Measurements from ENCODE around the gene FGF3. TPM values are rescaled to one million over a fixed set of nuclear protein-coding genes. Genes with fewer than 3 reads are reported as not detected.

FGF3 gene
- total RNA-seq, 1 donor from 2014 or later = not detected

DNA sequence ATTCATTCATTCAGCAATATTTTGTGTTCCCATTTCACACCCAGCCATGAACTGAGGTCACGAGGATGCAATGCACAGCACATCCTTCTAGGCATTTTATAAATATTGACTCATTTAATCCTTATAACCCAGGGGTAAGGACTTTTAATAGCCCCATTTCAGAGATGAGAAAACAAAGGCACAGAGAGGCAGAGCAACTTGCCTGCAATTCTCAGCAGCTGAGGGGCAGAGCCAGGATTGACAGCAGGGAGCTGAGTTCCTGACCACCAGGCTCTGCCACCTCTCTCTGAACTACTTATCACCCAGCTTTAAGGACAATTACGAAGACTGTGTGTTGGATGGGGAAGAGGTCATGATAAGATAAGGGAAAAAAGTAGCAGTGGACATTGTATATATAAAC is 12.8 kb upstream of the FGF3 start:
- TF ChIP-seq, protein P1, sequence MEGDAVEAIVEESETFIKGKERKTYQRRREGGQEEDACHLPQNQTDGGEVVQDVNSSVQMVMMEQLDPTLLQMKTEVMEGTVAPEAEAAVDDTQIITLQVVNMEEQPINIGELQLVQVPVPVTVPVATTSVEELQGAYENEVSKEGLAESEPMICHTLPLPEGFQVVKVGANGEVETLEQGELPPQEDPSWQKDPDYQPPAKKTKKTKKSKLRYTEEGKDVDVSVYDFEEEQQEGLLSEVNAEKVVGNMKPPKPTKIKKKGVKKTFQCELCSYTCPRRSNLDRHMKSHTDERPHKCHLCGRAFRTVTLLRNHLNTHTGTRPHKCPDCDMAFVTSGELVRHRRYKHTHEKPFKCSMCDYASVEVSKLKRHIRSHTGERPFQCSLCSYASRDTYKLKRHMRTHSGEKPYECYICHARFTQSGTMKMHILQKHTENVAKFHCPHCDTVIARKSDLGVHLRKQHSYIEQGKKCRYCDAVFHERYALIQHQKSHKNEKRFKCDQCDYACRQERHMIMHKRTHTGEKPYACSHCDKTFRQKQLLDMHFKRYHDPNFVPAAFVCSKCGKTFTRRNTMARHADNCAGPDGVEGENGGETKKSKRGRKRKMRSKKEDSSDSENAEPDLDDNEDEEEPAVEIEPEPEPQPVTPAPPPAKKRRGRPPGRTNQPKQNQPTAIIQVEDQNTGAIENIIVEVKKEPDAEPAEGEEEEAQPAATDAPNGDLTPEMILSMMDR (IDR thresholded peaks at IDR 0.05) = no peak
- no peaks in the 10 kb centered on the region for H3K9me3 ChIP-seq
- no peaks in the 10 kb centered on the region for H3K36me3 ChIP-seq
- no peak overlapping the region for H3K27ac ChIP-seq
- no peaks in the 10 kb centered on the region for H3K4me1 ChIP-seq
- no peak overlapping the region for H3K4me3 ChIP-seq
- ATAC-seq = no peak
- DNase-seq = no peak
- H3K27me3 ChIP-seq = peaks cover 43% of the 10 kb centered on the region
- intact Hi-C loops (cut with DNase I) = no loop called here

DNA sequence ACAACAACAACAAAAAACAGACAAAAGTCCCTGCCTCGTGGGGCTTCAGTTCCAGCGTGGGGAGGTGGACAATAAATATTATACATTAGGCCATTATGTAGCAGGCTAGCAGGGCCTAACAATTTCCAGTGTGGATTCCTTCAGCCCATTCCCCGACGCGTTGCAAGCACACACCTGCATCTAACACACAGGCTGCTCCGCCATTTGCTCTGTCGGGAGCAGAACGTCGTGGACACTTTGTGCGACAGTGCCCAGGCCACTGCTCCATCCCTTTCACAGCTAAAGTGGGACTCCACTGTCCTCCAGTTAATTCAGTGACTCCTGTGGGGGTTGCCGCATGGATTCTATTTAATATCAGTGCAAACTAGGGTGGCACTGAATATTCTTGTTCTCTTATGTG is 10.9 kb upstream of the FGF3 start:
- Histone ChIP-seq H3K4me1 (no peaks in the 10 kb centered on the region), H3K27ac (no peak overlapping the region), H3K9me3 (no peaks in the 10 kb centered on the region), H3K36me3 (no peaks in the 10 kb centered on the region), H3K27me3 (peaks cover 28% of the 10 kb centered on the region), H3K4me3 (no peak overlapping the region)
- ATAC-seq (no peak), DNase-seq (peak; percentile 26)
- intact Hi-C loops (cut with DNase I) = no loop called here
- TF ChIP-seq, protein P1 (IDR thresholded peaks at IDR 0.05) = no peak

DNA sequence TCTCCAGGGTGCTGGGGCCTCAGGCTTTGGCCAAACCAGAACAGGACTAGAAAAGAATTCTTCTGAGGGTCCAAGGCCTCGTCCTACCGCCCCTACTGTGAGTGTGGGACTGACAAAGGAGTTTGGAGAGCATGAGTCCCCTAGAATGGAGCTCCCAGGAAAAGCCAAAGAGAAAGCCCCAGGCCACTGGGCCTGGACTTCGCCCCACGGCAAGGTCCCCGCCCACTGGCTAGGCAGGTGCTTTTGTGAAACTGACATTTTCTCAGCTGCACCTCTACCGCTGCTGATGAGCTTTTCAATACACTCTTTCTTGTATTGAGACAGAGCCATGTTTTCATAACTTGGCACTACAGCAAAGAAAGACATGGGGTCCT is 9.7 kb upstream of the FGF3 start:
- intact Hi-C loops (cut with DNase I) = no loop called here
- H3K4me1 ChIP-seq = no peaks in the 10 kb centered on the region
- peak; percentile 43 for DNase-seq

DNA sequence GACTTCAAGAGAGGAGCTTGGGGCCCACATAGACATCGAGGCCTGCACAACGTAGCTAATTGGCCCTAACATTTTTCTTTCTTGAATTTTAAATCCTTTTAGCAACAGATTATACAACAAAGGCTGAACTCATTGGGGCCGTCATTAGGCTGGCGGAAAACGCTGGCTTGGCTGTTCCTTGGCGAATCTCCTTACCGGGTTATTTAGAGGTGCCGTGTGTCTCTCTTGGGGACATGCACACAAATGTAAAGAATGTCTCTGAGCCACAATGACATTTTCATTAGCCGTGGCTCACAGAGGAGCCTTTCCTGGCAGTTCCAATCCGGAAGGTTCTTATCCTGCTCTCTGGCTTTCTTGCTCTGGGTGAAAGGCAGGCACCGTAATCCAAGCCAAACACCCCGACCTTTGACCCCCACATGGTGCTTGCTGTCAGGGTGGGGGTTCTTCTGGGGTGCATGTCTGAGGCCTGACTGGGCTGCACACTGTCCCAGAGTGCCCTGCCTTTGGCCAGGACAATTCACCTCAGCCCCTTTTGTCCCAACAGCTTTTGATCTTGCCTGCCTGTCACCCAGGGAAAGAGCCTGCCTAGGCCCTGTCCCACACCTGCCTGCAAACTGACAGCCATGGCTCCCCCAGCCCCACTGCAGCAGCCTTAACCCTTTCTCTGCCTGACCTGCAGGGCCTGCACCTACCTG is 9.2 kb upstream of the FGF3 start:
- Histone ChIP-seq H3K4me3 (no peak overlapping the region), H3K36me3 (no peaks in the 10 kb centered on the region), H3K27me3 (peaks cover 25% of the 10 kb centered on the region), H3K9me3 (no peaks in the 10 kb centered on the region), H3K4me1 (no peaks in the 10 kb centered on the region), H3K27ac (no peak overlapping the region)
- TF ChIP-seq, protein P1 (IDR thresholded peaks at IDR 0.05) = no peak
- intact Hi-C loops (cut with DNase I) = no loop called here
- ATAC-seq = no peak
- peak; percentile 2 for DNase-seq

More for the DNA sequence above, 9.7 kb upstream of the FGF3 start:
- no peak for ATAC-seq
- no peaks in the 10 kb centered on the region for H3K36me3 ChIP-seq
- H3K9me3 ChIP-seq = no peaks in the 10 kb centered on the region
- H3K27ac ChIP-seq = no peak overlapping the region
- peaks cover 25% of the 10 kb centered on the region for H3K27me3 ChIP-seq
- no peak overlapping the region for H3K4me3 ChIP-seq
- TF ChIP-seq, protein P1 (IDR thresholded peaks at IDR 0.05) = no peak

DNA sequence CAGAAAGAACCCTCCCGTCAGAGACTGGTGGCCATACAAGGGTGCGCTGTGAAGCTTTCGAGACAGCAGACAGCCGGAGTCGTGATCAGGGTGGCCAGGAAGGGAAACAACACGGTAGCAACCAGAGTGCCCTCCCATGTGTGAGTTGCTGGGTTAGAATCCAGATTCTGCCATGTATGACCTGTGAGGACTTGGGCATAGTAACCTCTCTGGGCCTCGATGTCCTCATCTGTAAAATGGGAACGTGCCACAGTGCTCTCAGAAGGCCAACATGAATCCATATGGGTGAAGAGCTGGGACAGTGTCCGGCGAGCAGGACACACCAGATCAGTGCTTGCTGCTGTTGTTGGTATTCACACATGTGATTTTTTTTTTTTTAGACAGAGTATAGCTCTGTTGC is 7.6 kb upstream of the FGF3 start:
- TF ChIP-seq, protein P1 (IDR thresholded peaks at IDR 0.05) = no peak

DNA sequence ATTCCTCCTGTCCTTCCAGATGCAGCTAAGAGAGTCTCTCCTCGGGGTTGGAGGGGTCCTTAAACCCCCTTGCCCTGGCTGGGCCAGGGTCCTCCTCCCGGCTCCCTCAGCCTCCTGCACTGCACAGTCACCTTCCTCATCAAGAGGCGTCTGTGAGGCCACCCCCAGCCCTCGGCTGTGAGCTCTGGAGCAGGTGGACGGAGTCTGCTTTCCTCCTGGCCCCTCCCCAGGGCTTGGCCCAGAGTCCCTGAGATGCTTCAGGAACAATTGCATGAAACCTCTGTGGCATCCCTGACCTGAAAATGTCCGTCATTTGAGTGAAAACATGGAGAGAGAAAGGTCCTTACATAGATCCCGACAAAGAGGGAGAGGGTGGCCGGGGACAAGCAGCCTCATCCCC is 6.7 kb upstream of the FGF3 start:
- intact Hi-C loops (cut with DNase I) = no loop called here
- no peak for ATAC-seq

More for the DNA sequence above, 7.6 kb upstream of the FGF3 start:
- Histone ChIP-seq H3K4me3 (no peak overlapping the region), H3K4me1 (no peaks in the 10 kb centered on the region), H3K27me3 (peaks cover 27% of the 10 kb centered on the region), H3K9me3 (no peaks in the 10 kb centered on the region), H3K27ac (no peak overlapping the region), H3K36me3 (no peaks in the 10 kb centered on the region)
- no peak for ATAC-seq
- intact Hi-C loops (cut with DNase I) = no loop called here
- DNase-seq = no peak

More for the DNA sequence above, 6.7 kb upstream of the FGF3 start:
- no peaks in the 10 kb centered on the region for H3K9me3 ChIP-seq
- no peaks in the 10 kb centered on the region for H3K36me3 ChIP-seq
- TF ChIP-seq, protein P1 (IDR thresholded peaks at IDR 0.05) = no peak
- H3K4me3 ChIP-seq = no peak overlapping the region
- no peaks in the 10 kb centered on the region for H3K4me1 ChIP-seq
- peaks cover 22% of the 10 kb centered on the region for H3K27me3 ChIP-seq
- no peak for DNase-seq
- no peak overlapping the region for H3K27ac ChIP-seq

Measured in upper lobe of right lung (tissue), 1 donor.